HK-2 (cell line): ENCODE measurements around the gene RGP1.

Source experiments
- DNase-seq: peaks from one replicate; pipeline ENCODE4 v3.0.0-alpha.2; 2018; ENCODE audit not compliant: unreplicated experiment

The RGP1 gene

GRCh38 chr9:35743880-35744518 is 5.1 kb upstream of the RGP1 start:
- no peak for DNase-seq

- DNase-seq, result no peak
Measured at GRCh38 chr9:35745569-35745968, 3.5 kb upstream of the RGP1 start.

- no peak for DNase-seq
Measured at GRCh38 chr9:35746583-35746982, 2.5 kb upstream of the RGP1 start.

GRCh38 chr9:35748242-35748857 is 737 bp upstream of the RGP1 start:
- DNase-seq, result no peak

GRCh38 chr9:35749515-35750255 is 598 bp downstream of the RGP1 start:
- peak; percentile 22 for DNase-seq

GRCh38 chr9:35750256-35750531 is 1.1 kb downstream of the RGP1 start:
- no peak for DNase-seq

- no peak for DNase-seq
Measured at GRCh38 chr9:35753466-35753865, 4.4 kb downstream of the RGP1 start.

GRCh38 chr9:35754264-35754663 is 5.2 kb downstream of the RGP1 start, which contains the start of gene MSMP:
MSMP (minus strand) TSS chr9:35754276; CDS start chr9:35754129, 147 bp downstream.
- DNase-seq, result no peak

GRCh38 chr9:35755071-35755470 is 6.0 kb downstream of the RGP1 start:
- DNase-seq, result no peak

GRCh38 chr9:35756275-35757225 is 7.5 kb downstream of the RGP1 start:
- DNase-seq, result no peak

GRCh38 chr9:35757226-35757891 is 8.3 kb downstream of the RGP1 start:
- DNase-seq, result peak; percentile 55

- no peak for DNase-seq
Measured at GRCh38 chr9:35757892-35758275, 8.8 kb downstream of the RGP1 start.

- no peak for DNase-seq
Measured at GRCh38 chr9:35758475-35759050, 9.5 kb downstream of the RGP1 start.

GRCh38 chr9:35759795-35760194 is 10.7 kb downstream of the RGP1 start:
- no peak for DNase-seq

GRCh38 chr9:35760651-35761050 is 11.6 kb downstream of the RGP1 start:
- no peak for DNase-seq

GRCh38 chr9:35763181-35763580 is 14.1 kb downstream of the RGP1 start:
- DNase-seq, result no peak

GRCh38 chr9:35763803-35764202 is 14.7 kb downstream of the RGP1 start:
- no peak for DNase-seq

GRCh38 chr9:35766997-35767396 is 17.9 kb downstream of the RGP1 start:
- DNase-seq, result no peak

- DNase-seq, result no peak
Measured at GRCh38 chr9:35767458-35767857, 18.4 kb downstream of the RGP1 start.

- DNase-seq, result no peak
Measured at GRCh38 chr9:35769763-35770162, 20.7 kb downstream of the RGP1 start.

GRCh38 chr9:35771075-35771433 is 22.0 kb downstream of the RGP1 start:
- DNase-seq, result no peak
